HG03095 (cell line): ENCODE measurements around the gene MDN1.
"Not testable (repeated sequence)": the region's sequence is repeated elsewhere in the genome, so short reads cannot be mapped to it uniquely, and the experiment has no call there.

Experiments used
- ATAC-seq: cut with Tn5 transposase; IDR thresholded peaks from one replicate; pipeline ENCODE4 v1.9.1; 2021; ENCODE audit warnings: moderate library complexity; ENCODE audit not compliant: unreplicated experiment

MDN1 gene, protein sequence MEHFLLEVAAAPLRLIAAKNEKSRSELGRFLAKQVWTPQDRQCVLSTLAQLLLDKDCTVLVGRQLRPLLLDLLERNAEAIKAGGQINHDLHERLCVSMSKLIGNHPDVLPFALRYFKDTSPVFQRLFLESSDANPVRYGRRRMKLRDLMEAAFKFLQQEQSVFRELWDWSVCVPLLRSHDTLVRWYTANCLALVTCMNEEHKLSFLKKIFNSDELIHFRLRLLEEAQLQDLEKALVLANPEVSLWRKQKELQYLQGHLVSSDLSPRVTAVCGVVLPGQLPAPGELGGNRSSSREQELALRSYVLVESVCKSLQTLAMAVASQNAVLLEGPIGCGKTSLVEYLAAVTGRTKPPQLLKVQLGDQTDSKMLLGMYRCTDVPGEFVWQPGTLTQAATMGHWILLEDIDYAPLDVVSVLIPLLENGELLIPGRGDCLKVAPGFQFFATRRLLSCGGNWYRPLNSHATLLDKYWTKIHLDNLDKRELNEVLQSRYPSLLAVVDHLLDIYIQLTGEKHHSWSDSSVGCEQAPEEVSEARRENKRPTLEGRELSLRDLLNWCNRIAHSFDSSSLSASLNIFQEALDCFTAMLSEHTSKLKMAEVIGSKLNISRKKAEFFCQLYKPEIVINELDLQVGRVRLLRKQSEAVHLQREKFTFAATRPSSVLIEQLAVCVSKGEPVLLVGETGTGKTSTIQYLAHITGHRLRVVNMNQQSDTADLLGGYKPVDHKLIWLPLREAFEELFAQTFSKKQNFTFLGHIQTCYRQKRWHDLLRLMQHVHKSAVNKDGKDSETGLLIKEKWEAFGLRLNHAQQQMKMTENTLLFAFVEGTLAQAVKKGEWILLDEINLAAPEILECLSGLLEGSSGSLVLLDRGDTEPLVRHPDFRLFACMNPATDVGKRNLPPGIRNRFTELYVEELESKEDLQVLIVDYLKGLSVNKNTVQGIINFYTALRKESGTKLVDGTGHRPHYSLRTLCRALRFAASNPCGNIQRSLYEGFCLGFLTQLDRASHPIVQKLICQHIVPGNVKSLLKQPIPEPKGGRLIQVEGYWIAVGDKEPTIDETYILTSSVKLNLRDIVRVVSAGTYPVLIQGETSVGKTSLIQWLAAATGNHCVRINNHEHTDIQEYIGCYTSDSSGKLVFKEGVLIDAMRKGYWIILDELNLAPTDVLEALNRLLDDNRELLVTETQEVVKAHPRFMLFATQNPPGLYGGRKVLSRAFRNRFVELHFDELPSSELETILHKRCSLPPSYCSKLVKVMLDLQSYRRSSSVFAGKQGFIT (N-terminal part only)

DNA sequence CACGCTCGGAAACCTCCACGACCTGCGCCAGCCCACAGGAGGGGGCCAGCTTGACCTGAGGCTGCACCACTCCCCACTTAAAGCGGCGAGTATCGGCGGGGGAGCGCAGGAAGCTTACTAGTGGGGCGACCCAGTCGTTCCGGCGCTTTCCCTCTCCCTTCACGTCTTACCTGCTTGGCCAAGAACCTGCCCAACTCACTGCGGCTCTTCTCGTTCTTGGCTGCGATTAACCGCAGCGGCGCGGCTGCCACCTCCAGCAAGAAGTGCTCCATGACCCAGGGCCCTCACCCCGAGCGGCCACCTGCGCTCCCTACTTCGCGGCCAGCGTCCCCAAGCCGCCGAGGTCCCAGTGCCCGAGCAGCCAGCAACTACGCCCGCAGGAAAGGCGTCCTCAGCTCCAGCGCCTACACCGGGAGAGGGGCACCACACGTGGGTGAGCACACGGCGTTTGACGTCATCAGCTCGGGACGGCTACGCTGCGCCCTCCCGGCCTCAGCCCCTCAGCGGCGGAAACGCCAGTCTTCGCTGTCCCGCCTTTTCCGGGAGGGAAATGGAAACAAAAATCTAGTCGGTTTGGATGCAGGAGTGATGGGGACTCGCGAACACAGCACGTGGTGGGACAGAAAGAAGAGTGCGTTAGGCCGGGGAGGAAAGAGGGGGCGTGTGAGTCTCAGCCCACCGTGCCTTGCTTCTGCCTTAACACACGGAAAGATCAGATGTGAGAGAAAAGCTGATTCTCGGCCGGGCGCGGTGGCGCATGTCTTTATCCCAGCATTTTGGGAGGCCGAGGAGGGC, at the start of gene MDN1:
Gene MDN1, minus strand, starts transcription at position 459 of the 795 bp plus-strand sequence. Its CDS starts 187 bp downstream, at position 272.
- peak; percentile 94 for ATAC-seq

- ATAC-seq: no peak
These were observed 46.6 kb upstream of the MDN1 start for GRCh38 chr6:89866024-89866678.

- peak; percentile 13 for ATAC-seq
These were observed 43.1 kb upstream of the MDN1 start for GRCh38 chr6:89862698-89863097.

DNA sequence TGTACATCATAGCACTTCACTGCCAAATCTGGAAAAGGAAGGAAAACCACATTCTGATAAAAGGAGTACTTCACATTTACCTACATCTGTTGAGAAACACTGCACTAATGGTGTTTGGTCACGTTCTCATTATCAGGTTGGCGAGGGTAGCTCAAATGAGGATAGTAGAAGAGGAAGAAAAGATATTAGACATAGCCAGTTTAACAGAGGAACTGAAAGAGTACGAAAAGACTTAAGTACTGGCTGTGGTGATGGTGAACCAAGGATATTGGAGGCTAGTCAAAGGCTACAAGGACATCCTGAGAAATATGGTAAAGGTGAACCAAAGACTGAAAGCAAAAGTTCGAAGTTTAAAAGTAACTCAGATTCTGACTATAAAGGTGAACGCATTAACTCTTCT, 42.7 kb upstream of the MDN1 start:
- ATAC-seq: peak; percentile 77

DNA sequence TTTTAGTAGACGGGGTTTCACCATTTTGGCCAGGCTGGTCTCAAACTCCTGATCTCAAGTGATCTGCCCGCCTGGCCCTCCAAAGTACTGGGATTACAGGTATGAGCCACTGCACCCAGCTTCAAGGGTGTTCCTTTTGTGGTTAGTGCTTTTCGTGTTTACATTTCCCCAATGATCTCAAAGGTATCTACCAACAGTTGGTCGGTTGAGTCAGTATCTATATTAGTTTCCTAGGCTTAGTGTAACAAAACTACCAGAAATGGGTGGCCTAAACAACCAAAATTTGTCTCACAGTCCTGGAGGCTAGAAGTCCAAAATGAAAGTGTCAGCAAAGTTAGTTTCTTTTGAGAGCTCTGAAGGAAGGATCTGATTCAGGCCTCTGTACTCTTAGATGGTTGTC, 40.1 kb upstream of the MDN1 start:
- ATAC-seq: peak; percentile 50

GRCh38 chr6:89858041-89858440, 38.4 kb upstream of the MDN1 start:
- no peak for ATAC-seq

DNA sequence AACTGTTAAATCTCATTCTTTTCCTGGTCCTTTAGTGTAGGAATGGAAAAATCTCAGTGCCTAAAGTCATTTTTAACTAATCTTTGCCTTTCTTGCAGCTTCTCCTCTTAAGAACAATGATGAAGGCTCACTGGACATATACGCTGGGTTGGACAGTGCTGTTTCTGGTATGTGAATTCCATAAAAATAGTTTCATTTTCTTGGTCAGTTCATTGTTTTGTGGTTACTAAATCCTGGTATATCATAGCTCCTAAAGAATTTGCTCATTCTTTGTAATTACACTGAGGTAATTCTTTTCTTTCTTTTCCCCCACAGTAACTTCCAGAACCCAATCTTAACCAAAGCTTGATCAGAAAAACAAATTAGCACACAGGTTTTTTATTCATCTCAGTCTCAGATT, 33.5 kb upstream of the MDN1 start:
- ATAC-seq: no peak

DNA sequence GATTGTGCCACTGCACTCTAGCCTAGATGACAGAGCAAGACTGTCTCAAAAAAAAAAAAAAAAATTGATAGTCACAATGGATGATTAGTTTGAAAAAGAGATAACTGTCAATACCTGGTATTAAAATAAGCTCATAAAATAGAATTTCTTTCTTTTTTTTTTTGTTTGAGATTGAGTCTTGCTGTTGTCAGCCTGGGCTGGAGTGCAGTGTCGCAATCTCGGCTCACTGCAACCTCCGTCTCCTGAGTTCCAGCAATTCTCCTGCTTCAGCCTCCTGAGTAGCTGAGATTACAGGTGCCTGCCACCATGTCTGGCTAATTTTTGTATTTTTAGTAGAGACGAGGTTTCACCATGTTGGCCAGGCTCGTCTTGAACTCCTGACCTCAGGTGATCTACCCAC, 27.9 kb upstream of the MDN1 start:
- not testable (repeated sequence) for ATAC-seq

- no peak for ATAC-seq
These were observed 23.5 kb upstream of the MDN1 start for GRCh38 chr6:89843070-89843469.

GRCh38 chr6:89842228-89842627, 22.6 kb upstream of the MDN1 start:
- ATAC-seq: no peak

- no peak for ATAC-seq
These were observed 20.9 kb upstream of the MDN1 start for GRCh38 chr6:89840538-89840937.

DNA sequence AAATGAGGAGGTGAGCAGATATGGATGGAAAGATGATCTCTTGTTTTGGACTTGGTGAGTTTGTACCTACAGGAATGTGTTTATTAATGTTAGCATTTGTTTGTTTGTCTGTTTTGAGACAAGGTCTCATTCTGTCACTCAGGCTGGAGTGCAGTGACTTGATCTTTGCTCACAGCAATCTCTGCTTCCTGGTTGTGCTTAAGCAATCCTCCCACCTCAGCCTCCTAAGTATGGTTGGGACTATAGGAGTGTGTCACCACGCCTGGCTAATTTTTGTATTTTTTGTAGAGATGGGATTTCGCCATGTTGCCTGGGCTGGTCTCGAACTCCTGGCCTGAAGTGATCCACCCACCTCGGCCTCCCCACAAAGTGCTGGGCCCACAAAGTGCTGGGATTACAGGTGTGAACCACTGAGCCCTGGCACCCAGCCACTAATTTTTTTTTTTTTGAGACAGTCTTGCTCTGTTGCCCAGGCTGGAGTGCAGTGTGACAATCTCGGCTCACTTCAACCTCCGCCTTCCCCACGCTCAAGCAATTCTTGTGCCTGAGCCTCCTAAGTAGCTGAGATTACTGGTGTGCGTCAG, 17.1 kb upstream of the MDN1 start:
- no peak for ATAC-seq

DNA sequence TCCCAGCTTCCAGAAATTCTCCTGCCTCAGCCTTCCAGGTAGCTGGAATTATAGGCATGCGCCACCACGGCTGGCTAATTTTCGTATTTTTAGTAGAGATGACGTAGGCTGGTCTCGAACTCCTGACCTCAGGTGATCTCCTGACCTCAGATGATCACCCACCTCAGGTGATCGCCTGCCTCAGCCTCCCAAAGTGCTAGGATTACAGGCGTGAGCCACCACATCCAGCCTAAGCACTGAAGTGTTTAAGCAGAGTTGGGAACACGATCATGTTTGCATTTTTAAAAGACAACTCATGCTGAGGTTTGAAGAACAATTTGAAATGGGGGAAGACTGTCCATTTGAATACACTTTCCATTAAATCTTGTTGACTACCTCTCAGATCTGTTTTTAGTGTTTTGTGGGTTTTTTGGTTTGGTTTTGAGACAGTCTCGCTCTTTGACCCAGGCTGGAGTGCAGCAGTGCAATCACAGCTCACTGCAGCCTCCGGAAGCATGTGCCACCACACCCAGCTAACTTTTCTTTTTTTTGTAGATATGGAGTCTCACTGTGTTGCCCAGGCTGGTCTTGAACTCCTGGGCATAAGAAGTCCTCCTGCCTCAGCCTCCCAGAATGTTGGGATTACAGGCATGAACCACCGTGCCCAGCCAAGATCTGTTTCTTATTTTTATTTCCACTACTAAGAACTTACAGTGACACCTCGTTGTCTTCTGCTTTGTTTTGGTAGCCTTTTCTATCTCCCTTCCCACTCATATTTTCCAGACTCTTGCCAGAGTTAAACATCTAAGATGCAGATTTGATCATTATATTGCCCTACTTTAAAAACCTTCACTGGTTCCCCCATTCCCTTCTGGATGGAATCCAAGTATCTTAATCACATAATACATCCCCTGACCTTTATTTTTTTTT, 15.5 kb upstream of the MDN1 start:
- peak; percentile 91 for ATAC-seq

DNA sequence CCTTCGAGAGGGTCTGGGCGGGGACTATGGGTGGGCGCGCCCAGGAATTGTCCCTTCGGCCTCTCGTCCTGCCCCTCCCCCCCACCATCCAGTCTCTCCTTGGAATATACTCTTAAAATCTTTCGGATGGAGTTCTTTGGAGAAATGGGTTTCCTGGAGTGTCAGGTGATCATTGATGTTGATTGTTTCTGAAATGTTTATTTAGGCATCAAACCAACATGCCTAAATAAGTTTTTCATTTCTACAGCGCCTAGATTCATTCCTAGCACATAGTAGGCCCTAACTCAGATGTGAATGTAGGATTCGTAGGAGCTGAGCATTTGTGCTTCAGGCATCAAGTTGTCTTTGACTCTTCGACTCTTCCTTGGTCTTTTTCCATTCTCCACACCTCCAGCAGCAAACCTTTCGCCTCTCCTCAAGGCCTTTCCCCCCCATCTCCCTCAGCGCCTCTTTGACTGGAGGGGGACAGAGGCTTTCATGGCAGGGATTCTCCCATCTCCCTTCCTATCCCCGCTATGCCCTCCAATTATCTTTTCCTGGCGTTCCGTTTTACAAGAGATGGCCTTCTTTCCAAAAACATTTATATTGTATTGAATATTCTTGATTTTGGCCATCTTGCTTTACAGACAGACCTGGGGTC, 10.7 kb upstream of the MDN1 start:
- ATAC-seq: no peak

DNA sequence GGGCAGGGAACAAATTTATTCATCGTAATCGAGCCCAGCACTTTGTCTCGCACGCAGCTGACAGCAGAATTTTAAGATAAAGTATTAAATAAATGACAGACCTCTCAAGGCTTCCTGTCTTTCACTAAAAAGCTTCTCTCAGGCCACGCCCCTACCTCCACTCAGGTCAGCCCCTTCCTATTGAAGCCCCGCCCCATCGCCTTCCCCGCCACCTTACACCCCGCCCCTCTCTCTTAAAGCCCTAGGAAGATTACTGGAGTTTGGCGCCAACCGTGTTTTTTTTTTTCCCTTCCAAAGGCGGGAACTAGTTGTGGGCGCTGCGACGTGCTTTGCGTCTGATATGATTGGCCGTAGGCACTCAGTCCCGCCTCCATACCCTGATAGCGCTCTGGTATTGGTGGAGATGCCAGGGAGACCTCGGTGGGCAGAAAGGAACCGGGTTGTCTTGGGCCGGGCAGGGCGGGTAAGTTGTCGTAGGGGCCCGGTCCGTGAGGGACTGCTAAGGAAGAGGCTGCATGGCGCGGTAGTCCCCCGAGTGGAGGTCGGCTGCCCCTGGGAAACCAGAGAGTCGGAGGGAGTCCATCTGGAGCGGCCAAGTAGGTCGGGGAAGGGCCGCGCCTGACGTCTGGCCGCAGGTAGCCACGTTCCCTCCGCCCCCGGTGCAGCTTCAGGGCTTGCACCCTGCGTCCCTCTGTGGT, 10.0 kb upstream of the MDN1 start, which contains the start of gene CASP8AP2:
Gene CASP8AP2, plus strand, starts transcription at position 409 of the 698 bp plus-strand sequence.
- ATAC-seq: peak; percentile 96

DNA sequence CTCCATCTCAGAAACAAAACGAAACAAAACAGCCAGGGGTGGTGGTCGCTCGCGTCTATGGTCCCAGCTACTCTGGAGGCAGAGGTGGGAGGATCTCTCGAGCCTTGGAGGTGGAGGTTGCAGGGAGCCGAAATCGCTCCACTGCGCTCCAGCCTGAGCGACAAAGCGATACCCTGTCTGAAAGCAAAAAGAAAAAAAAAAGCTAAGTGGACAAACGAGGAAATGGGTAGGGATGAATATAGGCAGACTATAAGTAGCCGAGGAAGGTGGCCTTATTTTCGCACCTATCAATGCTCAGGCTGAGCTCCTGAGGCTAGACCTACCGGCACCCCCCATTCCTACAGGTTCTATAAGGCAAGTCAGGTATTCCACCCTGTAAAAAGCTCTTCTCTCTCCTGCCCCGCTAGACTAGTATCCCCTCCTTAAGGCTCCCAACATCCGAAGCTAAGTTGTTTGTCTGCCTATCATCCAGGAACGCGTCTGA, 9.4 kb upstream of the MDN1 start:
- ATAC-seq: peak; percentile 31

GRCh38 chr6:89828475-89828987, 8.9 kb upstream of the MDN1 start:
- ATAC-seq: not testable (repeated sequence)
